NCI-H1694 (cell line): Measurements from ENCODE around the gene SLC9C1.

Experiments used
- DNase-seq: peaks from one replicate; lab custom pipeline; 2025; lab: John Stamatoyannopoulos, UW

SLC9C1 gene

GRCh38 chr3:112293368-112294321 is at the start of gene SLC9C1:
TSS of gene SLC9C1 (minus strand) at chr3:112294216. CDS start at chr3:112286791, 7,425 bp downstream.
- peak; percentile 54 for DNase-seq

GRCh38 chr3:112341386-112341785 is 47.4 kb upstream of the SLC9C1 start:
- no peak for DNase-seq

- no peak for DNase-seq
These were observed 45.6 kb upstream of the SLC9C1 start for GRCh38 chr3:112339609-112340008.

GRCh38 chr3:112339134-112339533 is 45.1 kb upstream of the SLC9C1 start:
- DNase-seq: no peak

GRCh38 chr3:112338727-112339056 is 44.7 kb upstream of the SLC9C1 start:
- no peak for DNase-seq

GRCh38 chr3:112338021-112338726 is 44.2 kb upstream of the SLC9C1 start:
- DNase-seq: no peak

GRCh38 chr3:112335434-112335781 is 41.4 kb upstream of the SLC9C1 start:
- DNase-seq: no peak

GRCh38 chr3:112334691-112335433 is 40.8 kb upstream of the SLC9C1 start:
- no peak for DNase-seq

- no peak for DNase-seq
These were observed 39.6 kb upstream of the SLC9C1 start for GRCh38 chr3:112333381-112334317.

- DNase-seq: no peak
These were observed 39.0 kb upstream of the SLC9C1 start, which contains the start of gene CD200 for GRCh38 chr3:112333002-112333380. TSS of gene CD200 (plus strand) at chr3:112333156. CDS start at chr3:112333213, 57 bp downstream.

GRCh38 chr3:112331851-112332250 is 37.8 kb upstream of the SLC9C1 start:
- no peak for DNase-seq

GRCh38 chr3:112327371-112327951 is 33.4 kb upstream of the SLC9C1 start:
- DNase-seq: peak; percentile 26

GRCh38 chr3:112321867-112322652 is 28.0 kb upstream of the SLC9C1 start:
- no peak for DNase-seq

GRCh38 chr3:112320691-112321090 is 26.7 kb upstream of the SLC9C1 start:
- no peak for DNase-seq

GRCh38 chr3:112319516-112320276 is 25.7 kb upstream of the SLC9C1 start:
- DNase-seq: no peak

GRCh38 chr3:112315791-112316190 is 21.8 kb upstream of the SLC9C1 start:
- no peak for DNase-seq

- DNase-seq: no peak
These were observed 20.6 kb upstream of the SLC9C1 start for GRCh38 chr3:112314649-112315048.

GRCh38 chr3:112308151-112308911 is 14.3 kb upstream of the SLC9C1 start:
- no peak for DNase-seq

- no peak for DNase-seq
These were observed 13.5 kb upstream of the SLC9C1 start for GRCh38 chr3:112307557-112307956.
